GM23338 (cell line): Measurements from ENCODE around the gene CHST11. TPM values are rescaled to one million over a fixed set of nuclear protein-coding genes. Genes with fewer than 3 reads are reported as not detected.

ENCODE experiments used
- ATAC-seq: fragments of 200-7000 bp; cut with Tn5 transposase; 3 replicates; pipeline ENCODE4 v1.9.1; 2020
- DNase-seq: peaks from one replicate; pipeline ENCODE4 v3.0.0-alpha.2; 2015; ENCODE audit warnings: low spot score
- H2AFZ ChIP-seq: fragments of 200-600 bp; sonication (generic); 2 replicates; pipeline ENCODE4 v1.8.0; 2016; ENCODE audit warnings: antibody characterized with exemption, mild to moderate bottlenecking, moderate library complexity
- H3F3A ChIP-seq: fragments of 200-600 bp; sonication (generic); replicated peaks from 2 replicates; pipeline ENCODE4 v1.8.0; 2017; ENCODE audit warnings: antibody characterized with exemption, mixed run types, low read depth
- H3K27ac ChIP-seq: fragments of 200-600 bp; sonication (generic); 2 replicates; pipeline ENCODE4 v1.6.1; 2016; ENCODE audit warnings: low read depth
- H3K27me3 ChIP-seq: fragments of 200-600 bp; sonication (generic); 2 replicates; pipeline ENCODE4 v1.8.0; 2016; ENCODE audit warnings: mild to moderate bottlenecking, mixed run types, moderate library complexity; ENCODE audit not compliant: insufficient read depth
- H3K36me3 ChIP-seq: fragments of 200-600 bp; sonication (generic); 2 replicates; pipeline ENCODE4 v1.8.0; 2016; ENCODE audit warnings: mild to moderate bottlenecking; ENCODE audit not compliant: insufficient read depth
- H3K4me1 ChIP-seq: fragments of 200-600 bp; sonication (generic); 2 replicates; pipeline ENCODE4 v1.8.0; 2016; ENCODE audit warnings: mild to moderate bottlenecking, moderate library complexity; ENCODE audit not compliant: insufficient read depth
- H3K4me2 ChIP-seq: fragments of 200-600 bp; sonication (generic); 2 replicates; pipeline ENCODE4 v1.7.1; 2017; ENCODE audit warnings: mixed run types
- H3K4me3 ChIP-seq: fragments of 200-600 bp; sonication (generic); 2 replicates; pipeline ENCODE4 v1.6.1; 2016; ENCODE audit warnings: mixed run types
- H3K79me2 ChIP-seq: fragments of 200-600 bp; sonication (generic); replicated peaks from 2 replicates; pipeline ENCODE4 v1.8.0; 2017; ENCODE audit warnings: mild to moderate bottlenecking; ENCODE audit not compliant: insufficient read depth
- H3K9me2 ChIP-seq: fragments of 200-600 bp; sonication (generic); 2 replicates; pipeline ENCODE4 v1.8.0; 2017; ENCODE audit not compliant: insufficient read depth
- H4K20me1 ChIP-seq: fragments of 200-600 bp; sonication (generic); replicated peaks from 2 replicates; pipeline ENCODE4 v1.8.0; 2017; ENCODE audit warnings: mild to moderate bottlenecking; ENCODE audit not compliant: insufficient read depth
- H3K27ac Mint-ChIP-seq: 2 replicates; pipeline ENCODE4 v1.8.0; 2020; ENCODE audit warnings: inconsistent platforms, mild to moderate bottlenecking, moderate library complexity, mixed read lengths
- H3K27me3 Mint-ChIP-seq: 3 replicates; pipeline ENCODE4 v1.8.0; 2022; ENCODE audit warnings: low read depth, mild to moderate bottlenecking, moderate library complexity, mixed read lengths, inconsistent platforms; ENCODE audit not compliant: insufficient read depth, poor library complexity
- H3K36me3 Mint-ChIP-seq: 3 replicates; pipeline ENCODE4 v1.8.0; 2021; ENCODE audit warnings: low read depth, mild to moderate bottlenecking, inconsistent platforms, moderate library complexity, mixed read lengths
- H3K4me1 Mint-ChIP-seq: 3 replicates; pipeline ENCODE4 v1.8.0; 2020; ENCODE audit warnings: mild to moderate bottlenecking, inconsistent platforms, mixed read lengths
- H3K4me3 Mint-ChIP-seq: 3 replicates; pipeline ENCODE4 v1.8.0; 2021; ENCODE audit warnings: moderate library complexity, mild to moderate bottlenecking, inconsistent platforms, mixed read lengths
- H3K9me3 Mint-ChIP-seq: 3 replicates; pipeline ENCODE4 v1.8.0; 2020; ENCODE audit warnings: moderate library complexity, mild to moderate bottlenecking, inconsistent platforms, mixed read lengths
- CREB1 ChIP-seq: fragments of 250-450 bp; sonication (Bioruptor Pico); IDR thresholded peaks from 2 replicates; pipeline ENCODE4 v1.5.0; 2020; ENCODE audit warnings: low read depth, mild to moderate bottlenecking, moderate library complexity
- CTCF ChIP-seq, 2 experiments: fragments of 200-600 bp in 1 of 2; sonication (generic) in 1 of 2; conservative IDR thresholded peaks; 2 replicates each; pipeline versions ENCODE4 v1.5.1 to v1.6.1; 2016 to 2017; ENCODE audit warnings: antibody characterized with exemption in 2 of 2, low read depth in 2 of 2, mild to moderate bottlenecking in 2 of 2, moderate library complexity in 1 of 2
- ETS1 ChIP-seq: IDR thresholded peaks from 2 replicates; pipeline ENCODE4 v1.6.1; 2016; ENCODE audit warnings: antibody characterized with exemption
- ZNF331 ChIP-seq: fragments of 250-450 bp; sonication (Bioruptor Pico); IDR thresholded peaks from 2 replicates; pipeline ENCODE4 v1.5.0; 2020; ENCODE audit warnings: low read depth, mild to moderate bottlenecking, moderate library complexity
- ZNF462 ChIP-seq: fragments of 250-450 bp; sonication (Bioruptor Pico); IDR thresholded peaks from 2 replicates; pipeline ENCODE4 v1.5.0; 2020; ENCODE audit warnings: mild to moderate bottlenecking, moderate library complexity
- polyA plus RNA-seq: library from polyadenylated mRNA; unstranded; fragments of >200 nt; fragmentation: Nextera tagmentation; extraction: Ambion mirVana; gene quantifications from 2 replicates; pipeline ENCODE4 v1.2.1, GENCODE V29; 2016
- total RNA-seq: library from RNA; depleted of rRNA; stranded (reverse); fragments of >200 nt; shearing (Covaris generic); gene quantifications from 2 replicates; pipeline ENCODE4 v1.2.3, GENCODE V29; 2014

Gene CHST11
- total and polyA plus RNA-seq, 2 experiments from 2014 or later: 7.7 to 25.7 TPM

GRCh38 chr12:104672096-104672445, 215.3 kb downstream of the CHST11 start (continued):
- TF ChIP-seq ZNF462: no peak
- no peak for TF ChIP-seq CREB1 (CRISPR knock-in tag)
- no peak for TF ChIP-seq ETS1
- no peak for TF ChIP-seq ZNF331
- TF ChIP-seq CTCF (conservative IDR thresholded peaks at IDR 0.05; ENCODE audit: low read depth in 2 of 2): no peak

- Mint-ChIP-seq H3K27me3 (peaks cover 2% of the 10 kb centered on the region), H3K4me3 (no peak overlapping the region), H3K9me3 (no peaks in the 10 kb centered on the region), H3K4me1 (peaks cover 38% of the 10 kb centered on the region), H3K36me3 (no peaks in the 10 kb centered on the region), H3K27ac (no peak overlapping the region)
- Histone ChIP-seq H3K79me2 (no peaks in the 10 kb centered on the region), H3F3A (no peaks in the 10 kb centered on the region), H3K4me3 (no peak overlapping the region), H4K20me1 (peaks cover 4% of the 10 kb centered on the region; the same call in 1 of the 2 replicates), H3K27me3 (no peaks in the 10 kb centered on the region), H3K27ac (no peak overlapping the region), H3K36me3 (no peaks in the 10 kb centered on the region), H3K9me2 (no peaks in the 10 kb centered on the region), H2AFZ (no peak overlapping the region), H3K4me1 (peaks cover 10% of the 10 kb centered on the region), H3K4me2 (no peak overlapping the region)
- ATAC-seq: no peak
- no peak for DNase-seq
- no peak for TF ChIP-seq ZNF462
Measured at GRCh38 chr12:104672501-104673265, 215.9 kb downstream of the CHST11 start.
